HCT116 (cell line): ENCODE results near the gene MAN1A1.
A peak's percentile ranks its signal among the peaks of the same experiment; 100 is the strongest.

ENCODE experiments used
- CEBPB ChIP-seq: IDR thresholded peaks from 2 replicates; pipeline ENCODE4 v1.6.1; 2012; ENCODE audit warnings: low read depth
- EGR1 ChIP-seq: IDR thresholded peaks from 2 replicates; pipeline ENCODE4 v1.6.1; 2012; ENCODE audit warnings: low read depth
- EZH2 ChIP-seq: fragments of 200-600 bp; sonication (generic); IDR thresholded peaks from 2 replicates; pipeline ENCODE4 v1.6.1; 2017; ENCODE audit warnings: antibody characterized with exemption, mixed run types
- EZH2phosphoT487 ChIP-seq: fragments of 200-600 bp; IDR thresholded peaks from 2 replicates; pipeline ENCODE4 v1.6.1; 2018; ENCODE audit warnings: antibody characterized with exemption, borderline replicate concordance
- JUND ChIP-seq: IDR thresholded peaks from 2 replicates; pipeline ENCODE4 v1.6.1; 2012
- POLR2A ChIP-seq: IDR thresholded peaks from 2 replicates; pipeline ENCODE4 v1.7.0; 2011; ENCODE audit warnings: borderline replicate concordance; ENCODE audit not compliant: insufficient read depth, insufficient read length; ENCODE audit errors: extremely low read depth
- POLR2AphosphoS5 ChIP-seq: IDR thresholded peaks from 2 replicates; pipeline ENCODE4 v1.6.1; 2011; ENCODE audit warnings: mild to moderate bottlenecking, low read depth, low read length, moderate library complexity
- RAD21 ChIP-seq: IDR thresholded peaks from 2 replicates; pipeline ENCODE4 v1.6.1; 2012; ENCODE audit warnings: low read depth, mild to moderate bottlenecking
- SIN3A ChIP-seq: IDR thresholded peaks from 2 replicates; pipeline ENCODE4 v1.6.1; 2012; ENCODE audit warnings: low read depth
- SP1 ChIP-seq: IDR thresholded peaks from 2 replicates; pipeline ENCODE4 v1.6.1; 2012; ENCODE audit warnings: low read depth
- SRF ChIP-seq: IDR thresholded peaks from 2 replicates; pipeline ENCODE4 v1.6.1; 2012; ENCODE audit warnings: low read depth
- TCF7L2 ChIP-seq: IDR thresholded peaks from 2 replicates; pipeline ENCODE4 v1.7.0; 2011; ENCODE audit warnings: borderline replicate concordance, inconsistent platforms; ENCODE audit not compliant: insufficient read depth, insufficient read length; ENCODE audit errors: extremely low read depth
- YY1 ChIP-seq: IDR thresholded peaks from 2 replicates; pipeline ENCODE4 v1.6.1; 2011; ENCODE audit warnings: low read length, low read depth, moderate library complexity, mild to moderate bottlenecking; ENCODE audit not compliant: insufficient replicate concordance; ENCODE audit errors: extremely low read depth
- TF ChIP-seq, protein P1 (sequence below), 3 experiments: fragments of 200-600 bp in 1 of 3; sonication (generic) in 1 of 3; IDR thresholded peaks in 2 of 3; conservative IDR thresholded peaks in 1 of 3; 2 replicates each; pipeline ENCODE4 v1.5.1; 2012 to 2017; ENCODE audit warnings: low read depth in 2 of 3, low read length in 2 of 3, antibody characterized with exemption in 1 of 3, borderline replicate concordance in 1 of 3, control low read depth in 1 of 3, mild to moderate bottlenecking in 1 of 3, mixed read lengths in 1 of 3, mixed run types in 1 of 3, moderate library complexity in 1 of 3; ENCODE audit not compliant: insufficient read depth in 1 of 3

DNA sequence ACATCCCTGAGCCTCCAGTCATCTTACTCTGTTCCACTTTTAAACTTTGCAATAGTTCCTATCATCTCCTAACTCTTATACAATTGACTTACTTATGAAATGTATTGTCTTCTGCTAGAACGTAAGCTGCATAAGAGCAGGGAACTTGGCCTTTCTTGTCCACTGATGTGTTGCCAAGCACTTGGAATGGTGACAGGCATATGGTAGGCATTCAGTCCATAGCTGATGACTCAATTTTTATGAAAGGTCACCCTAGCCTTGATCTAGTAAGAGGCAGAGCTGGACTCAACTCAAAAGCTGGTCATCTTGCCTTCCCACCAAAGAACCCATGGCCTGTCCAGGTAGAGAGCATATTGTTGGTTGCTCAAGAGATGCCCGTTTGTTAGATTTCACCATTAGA lies 188.7 kb downstream of the MAN1A1 start:
- TF ChIP-seq POLR2A (no peak), SP1 (0 out of 2 replicates have a peak, but pooled peaks have one; percentile 17), EZH2 (no peak), POLR2AphosphoS5 (no peak), SIN3A (no peak), RAD21 (no peak), SRF (no peak), TCF7L2 (no peak), EZH2phosphoT487 (no peak), YY1 (no peak), CEBPB (no peak), JUND (no peak), EGR1 (no peak)
- TF ChIP-seq, protein P1, sequence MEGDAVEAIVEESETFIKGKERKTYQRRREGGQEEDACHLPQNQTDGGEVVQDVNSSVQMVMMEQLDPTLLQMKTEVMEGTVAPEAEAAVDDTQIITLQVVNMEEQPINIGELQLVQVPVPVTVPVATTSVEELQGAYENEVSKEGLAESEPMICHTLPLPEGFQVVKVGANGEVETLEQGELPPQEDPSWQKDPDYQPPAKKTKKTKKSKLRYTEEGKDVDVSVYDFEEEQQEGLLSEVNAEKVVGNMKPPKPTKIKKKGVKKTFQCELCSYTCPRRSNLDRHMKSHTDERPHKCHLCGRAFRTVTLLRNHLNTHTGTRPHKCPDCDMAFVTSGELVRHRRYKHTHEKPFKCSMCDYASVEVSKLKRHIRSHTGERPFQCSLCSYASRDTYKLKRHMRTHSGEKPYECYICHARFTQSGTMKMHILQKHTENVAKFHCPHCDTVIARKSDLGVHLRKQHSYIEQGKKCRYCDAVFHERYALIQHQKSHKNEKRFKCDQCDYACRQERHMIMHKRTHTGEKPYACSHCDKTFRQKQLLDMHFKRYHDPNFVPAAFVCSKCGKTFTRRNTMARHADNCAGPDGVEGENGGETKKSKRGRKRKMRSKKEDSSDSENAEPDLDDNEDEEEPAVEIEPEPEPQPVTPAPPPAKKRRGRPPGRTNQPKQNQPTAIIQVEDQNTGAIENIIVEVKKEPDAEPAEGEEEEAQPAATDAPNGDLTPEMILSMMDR (IDR thresholded peaks at IDR 0.05 in 2 of 3, conservative IDR thresholded peaks at IDR 0.05 in 1 of 3; ENCODE audit: borderline replicate concordance in 1 of 3, insufficient read depth in 1 of 3, low read depth in 2 of 3, low read length in 2 of 3), result no peak
